PC-3 (cell line): ENCODE measurements around the gene GSPT1. TPM values are rescaled to one million over a fixed set of nuclear protein-coding genes. Genes with fewer than 3 reads are reported as not detected.

Experiments used
- ATAC-seq: fragments of 200-7000 bp; cut with Tn5 transposase; 2 replicates; pipeline ENCODE4 v1.9.1; 2020; ENCODE audit warnings: mild to moderate bottlenecking, moderate library complexity
- BruUV-seq: library from RNA; stranded (reverse); fragments of 400-500 nt; replicated peaks from 2 replicates; lab custom pipeline; 2021; lab: Mats Ljungman, UMichigan
- CTCF ChIA-PET: fragments of 300-600 bp; sonication (Branson Sonifier 250); formaldehyde crosslinking; loops from one replicate; lab custom pipeline; 2022; ENCODE audit warnings: antibody characterized with exemption; lab: Charles Lee
- POLR2A ChIA-PET: fragments of 300-600 bp; sonication (Branson Sonifier 250); formaldehyde crosslinking; loops from one replicate; lab custom pipeline; 2022; ENCODE audit warnings: antibody characterized with exemption; ENCODE audit not compliant: unreplicated experiment; lab: Charles Lee
- DNase-seq: peaks from one replicate; pipeline ENCODE4 v3.0.0-alpha.2; 2015
- H2AFZ ChIP-seq: fragments of 300-600 bp; sonication (generic); 2 replicates; pipeline ENCODE4 v1.6.0; 2016; ENCODE audit warnings: antibody characterized with exemption, low read length
- H3F3A ChIP-seq: fragments of 300-600 bp; sonication (generic); one replicate; pipeline ENCODE4 v1.6.0; 2017; ENCODE audit warnings: antibody characterized with exemption, low read length, control low read depth, mild to moderate bottlenecking; ENCODE audit not compliant: unreplicated experiment
- H3K27ac ChIP-seq: fragments of 300-600 bp; sonication (generic); 2 replicates; pipeline ENCODE4 v1.5.1; 2016; ENCODE audit warnings: mild to moderate bottlenecking, low read length
- H3K27me3 ChIP-seq: fragments of 300-600 bp; sonication (generic); 2 replicates; pipeline ENCODE4 v1.6.1; 2016; ENCODE audit warnings: low read length, mixed read lengths
- H3K36me3 ChIP-seq: fragments of 300-600 bp; sonication (generic); 2 replicates; pipeline ENCODE4 v1.6.1; 2016; ENCODE audit warnings: low read depth, mixed run types, low read length, mixed read lengths
- H3K4me1 ChIP-seq: fragments of 300-600 bp; sonication (generic); 2 replicates; pipeline ENCODE4 v1.5.1; 2016; ENCODE audit warnings: low read length; ENCODE audit not compliant: insufficient read depth
- H3K4me2 ChIP-seq: fragments of 300-600 bp; sonication (generic); 2 replicates; pipeline ENCODE4 v1.6.0; 2016; ENCODE audit warnings: low read length
- H3K4me3 ChIP-seq: fragments of 300-600 bp; sonication (generic); 2 replicates; pipeline ENCODE4 v1.5.1; 2016; ENCODE audit warnings: mild to moderate bottlenecking, low read length, mixed read lengths
- H3K79me2 ChIP-seq: fragments of 300-600 bp; sonication (generic); 2 replicates; pipeline ENCODE4 v1.6.1; 2017; ENCODE audit warnings: low read length, mixed read lengths
- H3K9ac ChIP-seq: fragments of 300-600 bp; sonication (generic); 2 replicates; pipeline ENCODE4 v1.6.0; 2016; ENCODE audit warnings: mild to moderate bottlenecking, low read length
- H3K9me2 ChIP-seq: fragments of 300-600 bp; sonication (generic); replicated peaks from 2 replicates; pipeline ENCODE4 v1.6.1; 2016; ENCODE audit warnings: mixed run types, low read length, mixed read lengths
- H3K9me3 ChIP-seq: fragments of 300-600 bp; sonication (generic); 2 replicates; pipeline ENCODE4 v1.6.1; 2016; ENCODE audit warnings: low read length, mixed read lengths
- H4K20me1 ChIP-seq: fragments of 300-600 bp; sonication (generic); 2 replicates; pipeline ENCODE4 v1.6.1; 2016; ENCODE audit warnings: low read length, mixed read lengths
- EZH2 ChIP-seq: fragments of 300-600 bp; sonication (generic); IDR thresholded peaks from one replicate; pipeline ENCODE4 v1.6.1; 2017; ENCODE audit warnings: antibody characterized with exemption, mild to moderate bottlenecking, low read length; ENCODE audit not compliant: unreplicated experiment
- EZH2phosphoT487 ChIP-seq: fragments of 300-600 bp; sonication (generic); IDR thresholded peaks from 2 replicates; pipeline ENCODE4 v1.6.1; 2018; ENCODE audit warnings: mild to moderate bottlenecking, antibody characterized with exemption, low read length, borderline replicate concordance
- intact Hi-C: fragments of 100-400 bp; cut with micrococcal nuclease; formaldehyde crosslinking; loops from 2 replicates; pipeline ENCODE4 v1.9.0; 2023
- total RNA-seq: library from RNA; depleted of rRNA; stranded (reverse); fragments of >200 nt; gene quantifications from 2 replicates; pipeline ENCODE4 v1.2.3, GENCODE V29; 2014
- TF ChIP-seq, protein P1 (sequence below): fragments of 300-600 bp; sonication (generic); conservative IDR thresholded peaks from 2 replicates; pipeline ENCODE4 v1.5.1; 2017; ENCODE audit warnings: antibody characterized with exemption, low read depth, mild to moderate bottlenecking, low read length

GSPT1 gene
- total RNA-seq, 1 experiment from 2014 or later = 67.9 TPM

- H3K4me2 ChIP-seq = 0 out of 2 replicates have a peak overlapping the region, but pooled peaks have one; percentile 0
These were observed 5.9 kb downstream of the GSPT1 start for GRCh38 chr16:11909653-11910545.

DNA sequence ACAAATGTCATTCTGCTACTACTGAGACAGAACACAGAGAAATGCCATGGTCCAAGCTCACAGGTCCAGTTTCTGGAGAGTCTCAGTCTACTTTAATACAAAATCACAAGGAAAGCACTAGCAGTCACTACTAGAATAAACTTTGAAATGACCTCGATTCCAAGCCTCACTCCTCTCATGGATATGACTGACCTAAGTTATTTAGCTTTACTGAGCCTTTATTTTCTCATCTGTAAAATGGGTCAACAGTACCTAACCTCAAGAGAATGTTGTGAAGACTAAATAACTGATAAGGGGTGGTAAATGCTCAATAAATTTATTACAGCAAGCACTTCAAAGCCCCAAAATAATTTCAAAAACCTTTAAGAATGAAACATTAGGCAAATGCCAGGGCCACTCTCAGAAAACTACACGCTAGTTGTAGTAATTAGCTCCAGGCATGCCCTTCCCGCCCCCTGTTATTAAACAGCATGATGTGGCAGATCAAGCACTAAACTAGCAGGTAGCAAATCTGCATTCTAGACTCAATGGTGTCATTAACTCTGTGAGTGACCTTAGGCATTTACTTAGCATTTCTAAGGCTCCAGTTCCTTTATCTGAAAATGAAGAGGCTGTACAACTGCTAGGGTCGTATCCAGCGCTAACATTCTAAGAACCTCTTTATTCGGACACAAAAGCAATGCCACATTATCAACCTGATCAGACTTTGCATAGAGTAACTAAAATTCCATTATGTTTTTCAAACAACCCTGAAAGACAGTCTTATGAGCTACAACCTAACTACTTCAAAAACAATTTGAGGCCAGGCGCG lies 8.4 kb downstream of the GSPT1 start:
- Histone ChIP-seq H3K4me1 (peaks cover 3% of the 10 kb centered on the region; the same call in 1 of the 2 replicates), H3K79me2 (peaks cover 98% of the 10 kb centered on the region), H3K4me2 (no peak overlapping the region), H3K9me2 (no peaks in the 10 kb centered on the region), H3K27ac (no peak overlapping the region), H3K36me3 (peaks cover 9% of the 10 kb centered on the region; the same call in 1 of the 2 replicates), H3K27me3 (no peaks in the 10 kb centered on the region), H3F3A (no peaks in the 10 kb centered on the region), H2AFZ (no peak overlapping the region), H3K4me3 (no peak overlapping the region), H4K20me1 (peaks cover 67% of the 10 kb centered on the region), H3K9ac (no peak overlapping the region), H3K9me3 (no peaks in the 10 kb centered on the region)
- intact Hi-C loops = no loop called here
- CTCF ChIA-PET = no interaction called here
- POLR2A ChIA-PET = no interaction called here
- ATAC-seq = no peak
- no peak for TF ChIP-seq EZH2phosphoT487
- TF ChIP-seq, protein P1, sequence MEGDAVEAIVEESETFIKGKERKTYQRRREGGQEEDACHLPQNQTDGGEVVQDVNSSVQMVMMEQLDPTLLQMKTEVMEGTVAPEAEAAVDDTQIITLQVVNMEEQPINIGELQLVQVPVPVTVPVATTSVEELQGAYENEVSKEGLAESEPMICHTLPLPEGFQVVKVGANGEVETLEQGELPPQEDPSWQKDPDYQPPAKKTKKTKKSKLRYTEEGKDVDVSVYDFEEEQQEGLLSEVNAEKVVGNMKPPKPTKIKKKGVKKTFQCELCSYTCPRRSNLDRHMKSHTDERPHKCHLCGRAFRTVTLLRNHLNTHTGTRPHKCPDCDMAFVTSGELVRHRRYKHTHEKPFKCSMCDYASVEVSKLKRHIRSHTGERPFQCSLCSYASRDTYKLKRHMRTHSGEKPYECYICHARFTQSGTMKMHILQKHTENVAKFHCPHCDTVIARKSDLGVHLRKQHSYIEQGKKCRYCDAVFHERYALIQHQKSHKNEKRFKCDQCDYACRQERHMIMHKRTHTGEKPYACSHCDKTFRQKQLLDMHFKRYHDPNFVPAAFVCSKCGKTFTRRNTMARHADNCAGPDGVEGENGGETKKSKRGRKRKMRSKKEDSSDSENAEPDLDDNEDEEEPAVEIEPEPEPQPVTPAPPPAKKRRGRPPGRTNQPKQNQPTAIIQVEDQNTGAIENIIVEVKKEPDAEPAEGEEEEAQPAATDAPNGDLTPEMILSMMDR = no peak
- no peak for TF ChIP-seq EZH2
- no TSS peak for BruUV-seq
- DNase-seq = no peak

More at GRCh38 chr16:11909653-11910545, 5.9 kb downstream of the GSPT1 start:
- ATAC-seq = no peak
- H3K79me2 ChIP-seq = peaks cover 98% of the 10 kb centered on the region
- no peaks in the 10 kb centered on the region for H3K9me2 ChIP-seq
- H3K36me3 ChIP-seq = peaks cover 6% of the 10 kb centered on the region; the same call in 1 of the 2 replicates
- H2AFZ ChIP-seq = no peak overlapping the region
- H4K20me1 ChIP-seq = peaks cover 75% of the 10 kb centered on the region
- no TSS peak for BruUV-seq
- intact Hi-C loops = loop anchor here (10.0 kb wide), 1 partner anchor 55 kb away; the partner anchor contains the start of gene RSL1D1
- H3K9me3 ChIP-seq = no peaks in the 10 kb centered on the region
- POLR2A ChIA-PET = no interaction called here
- H3K9ac ChIP-seq = no peak overlapping the region
- peaks cover 15% of the 10 kb centered on the region for H3K4me1 ChIP-seq
- no peaks in the 10 kb centered on the region for H3F3A ChIP-seq
- no peaks in the 10 kb centered on the region for H3K27me3 ChIP-seq
- TF ChIP-seq, protein P1 = no peak
- no peak for TF ChIP-seq EZH2
- no peak overlapping the region for H3K4me3 ChIP-seq
- DNase-seq = no peak
- CTCF ChIA-PET = no interaction called here
- H3K27ac ChIP-seq = no peak overlapping the region
